Cardiac septum (tissue), 1 donor: ENCODE data around the gene MPST. TPM values are rescaled to one million over a fixed set of nuclear protein-coding genes. Genes with fewer than 3 reads are reported as not detected.

ENCODE experiments used
- DNase-seq: peaks from one replicate; pipeline ENCODE4 v3.0.0-alpha.2; 2020; ENCODE audit warnings: low spot score
- intact Hi-C: fragments of 100-400 bp; cut with DNase I; formaldehyde crosslinking; loops from one replicate; pipeline ENCODE4 v1.14.0; 2022
- total RNA-seq: library from RNA; stranded (reverse); fragmentation: NEBNext Ultra II Directional; extraction: Animal tissue kit (Norgen Biotek cat#: 25700); gene quantifications from one replicate; pipeline ENCODE4 v1.2.1, GENCODE V29; 2021
- donor health status: DM: no; HTN: no; CAD: no.

Gene MPST
- total RNA-seq, 1 donor from 2014 or later: 33.5 TPM

- intact Hi-C loops: no loop called here
- no peak for DNase-seq
Observed at GRCh38 chr22:37036655-37037377, 17.3 kb downstream of the MPST start.

DNA sequence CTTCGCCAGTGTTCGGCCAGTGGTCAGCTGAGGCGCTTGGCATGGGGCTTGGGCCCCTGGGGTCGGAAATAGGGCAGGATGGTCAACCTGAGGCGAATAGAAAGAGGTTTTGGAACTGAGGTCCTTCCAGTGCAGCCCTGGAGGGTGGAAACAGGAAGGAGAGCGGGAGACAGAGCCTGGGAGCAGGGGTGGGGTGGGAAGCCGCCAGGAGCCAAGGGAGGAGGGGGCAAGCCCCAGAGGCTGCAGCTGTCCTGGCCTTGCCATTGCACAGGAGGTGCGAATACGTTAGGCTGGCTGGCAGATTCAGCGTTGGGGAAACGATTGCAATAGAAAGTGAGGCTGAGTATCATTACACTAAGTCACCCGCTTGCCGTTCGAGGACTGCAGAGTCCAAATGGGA, 18.1 kb downstream of the MPST start:
- no peak for DNase-seq
- intact Hi-C loops: no loop called here

GRCh38 chr22:37039466-37039865, 19.9 kb downstream of the MPST start:
- no peak for DNase-seq
- intact Hi-C loops: no loop called here

- DNase-seq: no peak
- intact Hi-C loops: loop anchor here (5.0 kb wide), 2 partner anchors 171 to 261 kb away; no protein-coding TSS in a partner anchor
Observed at GRCh38 chr22:37043209-37043827, 23.8 kb downstream of the MPST start.

DNA sequence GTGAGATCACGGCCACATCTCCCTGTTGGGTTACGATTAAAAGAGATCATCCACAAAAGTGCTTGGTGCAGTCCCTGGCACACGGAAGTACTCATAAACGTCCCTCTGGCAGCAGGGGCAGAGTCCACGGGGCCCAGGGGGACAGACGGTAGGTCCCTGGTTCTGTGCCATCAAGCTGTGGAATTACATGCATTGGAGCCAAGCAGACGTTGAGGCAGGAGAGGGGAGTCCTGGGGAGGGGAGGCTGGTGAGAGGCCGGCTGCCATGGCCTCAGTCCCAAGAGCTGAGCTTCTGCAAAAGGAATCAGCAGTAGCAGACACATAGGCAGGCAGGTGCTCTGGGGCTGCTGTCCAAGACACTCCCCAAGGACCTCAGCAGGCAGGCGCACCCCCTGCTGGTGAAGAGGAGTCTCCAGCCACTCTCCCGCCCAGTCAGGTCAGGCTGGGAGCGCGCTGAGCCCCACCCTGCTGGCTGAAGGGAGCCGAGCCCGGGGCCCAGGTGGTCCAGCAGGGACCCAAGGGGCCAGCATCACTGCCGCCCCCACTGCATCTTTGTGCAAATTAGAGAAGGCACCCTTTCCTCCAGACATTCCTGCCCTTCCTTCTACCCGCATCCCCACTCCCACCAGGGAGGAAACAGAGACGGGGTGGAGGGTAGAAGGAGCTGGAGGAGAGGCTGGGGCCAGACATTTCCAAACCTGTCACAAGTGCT, 24.4 kb downstream of the MPST start:
- intact Hi-C loops: loop anchor here (5.0 kb wide), 2 partner anchors 172 to 262 kb away; no protein-coding TSS in a partner anchor
- DNase-seq: peak; percentile 82

DNA sequence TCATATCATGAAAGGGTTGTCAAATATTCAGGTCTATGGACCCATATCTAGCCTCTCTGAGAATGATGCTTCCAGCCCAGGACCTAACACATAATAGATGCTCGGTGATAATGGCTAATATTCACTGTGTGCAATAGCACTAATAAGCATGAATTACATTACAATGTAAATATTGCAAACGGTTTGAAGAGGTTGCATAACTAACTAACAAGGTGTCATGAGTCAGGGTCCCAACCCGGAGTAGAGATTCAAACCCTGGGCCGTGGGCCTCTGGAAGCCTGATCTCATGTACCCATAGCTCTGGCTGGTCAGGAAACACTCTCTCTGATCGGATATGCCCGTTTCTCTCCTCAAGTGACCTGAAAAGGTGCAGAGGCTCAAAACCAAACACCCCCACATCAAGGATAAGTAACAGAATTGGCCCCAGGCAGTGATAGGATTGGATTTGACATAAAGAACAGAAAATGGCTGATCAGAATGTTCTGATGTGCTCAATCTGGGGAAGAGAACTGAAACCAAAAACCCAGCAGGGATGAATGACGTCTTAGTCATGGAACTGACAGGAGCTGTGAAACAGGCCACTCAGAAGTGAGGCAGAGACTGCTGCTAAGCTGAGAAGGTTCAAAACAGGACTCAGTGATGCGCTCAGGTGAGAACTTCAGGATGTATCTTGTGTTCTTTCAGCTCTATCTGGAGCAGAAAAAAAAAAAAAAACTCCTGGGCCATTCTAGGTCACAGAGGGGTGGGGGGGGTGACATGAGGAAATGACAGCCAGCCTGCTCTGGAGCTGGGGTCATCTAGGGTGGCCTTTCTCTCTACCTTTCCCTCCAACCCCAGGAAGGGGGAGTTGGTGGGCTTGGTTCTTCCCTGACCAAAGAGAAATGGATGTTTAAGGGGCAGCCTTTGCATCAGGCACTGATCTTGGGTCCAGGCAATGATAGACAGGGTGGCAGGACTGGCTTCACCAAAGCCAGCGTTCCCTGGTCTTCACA, 25.4 kb downstream of the MPST start:
- intact Hi-C loops: loop anchor here (5.0 kb wide), 2 partner anchors 173 to 263 kb away; no protein-coding TSS in a partner anchor
- no peak for DNase-seq

DNA sequence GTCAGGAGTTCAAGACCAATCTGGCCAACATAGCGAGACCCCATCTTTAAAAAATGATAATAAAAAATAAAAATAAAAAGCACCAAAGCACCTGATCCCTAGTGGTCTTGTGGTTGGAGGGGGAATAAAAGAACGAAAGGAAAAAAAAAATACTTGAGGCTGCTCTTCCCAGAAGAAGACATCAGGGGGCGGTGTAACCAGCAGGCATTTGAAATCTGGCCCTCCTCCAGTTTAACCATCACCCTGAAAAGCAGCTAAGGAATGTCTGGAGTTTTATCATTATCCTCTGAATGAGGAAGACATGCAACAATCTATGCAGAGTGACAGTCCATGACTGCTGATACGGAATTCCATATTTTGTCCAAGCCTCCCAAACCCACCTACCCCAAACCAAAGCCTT, 26.4 kb downstream of the MPST start:
- intact Hi-C loops: no loop called here
- DNase-seq: no peak

DNA sequence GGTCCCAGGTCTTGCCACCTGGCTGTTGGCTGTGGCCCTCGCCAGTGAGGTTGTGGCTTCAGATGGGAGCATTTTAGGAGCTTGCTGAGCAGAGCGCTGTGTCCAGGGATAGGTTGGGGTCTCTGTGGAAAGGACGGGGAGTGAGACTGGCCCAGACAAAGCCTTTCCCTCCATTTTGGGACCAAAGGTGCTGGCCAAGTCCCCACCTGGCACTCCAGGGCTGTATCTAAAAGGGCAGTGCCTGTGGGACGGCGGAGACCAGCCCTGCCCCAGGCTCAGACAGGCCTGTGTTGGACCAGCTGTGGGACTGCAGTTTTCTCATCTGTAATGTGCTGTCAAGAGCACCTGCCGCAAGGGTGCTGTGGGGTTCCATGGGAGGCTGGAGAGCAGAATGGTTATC, 27.0 kb downstream of the MPST start:
- intact Hi-C loops: no loop called here
- DNase-seq: no peak

GRCh38 chr22:37047006-37047405, 27.5 kb downstream of the MPST start:
- DNase-seq: no peak
- intact Hi-C loops: no loop called here

- DNase-seq: no peak
- intact Hi-C loops: no loop called here
Observed at GRCh38 chr22:37048133-37048532, 28.6 kb downstream of the MPST start.

DNA sequence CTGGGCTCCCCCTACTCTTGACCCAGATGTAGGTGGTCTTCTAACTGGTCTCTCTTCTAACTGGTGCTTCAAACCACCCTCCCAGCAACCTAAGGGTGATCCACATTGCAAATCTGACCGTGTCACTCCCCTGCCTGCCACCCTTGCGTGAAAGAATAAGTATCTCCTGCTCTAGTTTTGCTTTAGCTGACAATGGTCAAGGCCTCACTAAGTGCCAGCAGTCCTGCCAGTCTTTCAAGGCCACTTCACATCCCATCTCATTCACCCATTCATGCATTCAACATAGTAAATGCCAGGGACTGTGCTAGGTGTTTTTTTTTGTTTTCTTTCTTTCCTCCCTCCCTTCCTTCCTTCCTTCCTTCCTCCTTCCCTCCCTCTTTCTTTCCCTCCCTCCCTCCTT, 29.7 kb downstream of the MPST start:
- intact Hi-C loops: no loop called here
- DNase-seq: no peak

DNA sequence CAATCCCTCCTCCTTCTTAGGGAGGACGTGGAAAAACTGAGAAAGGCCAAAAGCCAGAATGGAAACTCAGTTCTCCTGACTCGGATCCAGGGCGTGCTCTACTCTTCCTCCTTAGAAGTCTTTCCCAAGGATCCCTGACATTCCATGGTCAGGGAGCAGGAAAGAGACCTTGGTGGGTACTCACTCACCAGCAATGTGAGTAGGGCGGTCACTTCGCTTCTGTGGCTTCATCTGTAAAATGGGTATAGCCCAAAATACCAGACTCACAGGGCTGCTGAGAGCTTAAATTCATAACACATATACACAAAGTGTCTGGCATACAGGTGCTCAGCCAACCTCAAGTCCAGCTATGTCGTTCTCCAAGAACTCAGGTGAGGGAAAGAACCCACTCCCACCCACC, 31.4 kb downstream of the MPST start:
- intact Hi-C loops: no loop called here
- no peak for DNase-seq

GRCh38 chr22:37051391-37052385, 32.1 kb downstream of the MPST start, which contains the start of gene KCTD17:
KCTD17 (plus strand) TSS chr22:37051742; CDS start chr22:37051761, 19 bp downstream.
- intact Hi-C loops: no loop called here
- peak; percentile 82 for DNase-seq

GRCh38 chr22:37052386-37053309, 33.1 kb downstream of the MPST start:
- DNase-seq: no peak
- intact Hi-C loops: no loop called here

GRCh38 chr22:37053310-37054055, 33.9 kb downstream of the MPST start:
- intact Hi-C loops: no loop called here
- DNase-seq: no peak

- no peak for DNase-seq
- intact Hi-C loops: no loop called here
Observed at GRCh38 chr22:37054056-37054395, 34.5 kb downstream of the MPST start.
